Astrocyte of the cerebellum (primary cell): ENCODE results near the gene PLA2G4B.

Experiments used
- DNase-seq: peaks from one replicate; pipeline ENCODE4 v3.0.0-alpha.2; 2011; ENCODE audit warnings: low read depth
- H3K4me3 ChIP-seq: 2 replicates; pipeline ENCODE4 v1.5.1; 2011; ENCODE audit warnings: mild to moderate bottlenecking, low read depth, low read length, moderate library complexity
- CTCF ChIP-seq: IDR thresholded peaks from 2 replicates; pipeline ENCODE4 v1.5.1; 2012; ENCODE audit warnings: low read length, low read depth, moderate library complexity, mild to moderate bottlenecking; ENCODE audit errors: missing control alignments
- in situ Hi-C: cut with HindIII; loops from 2 replicates; pipeline ENCODE4 v1.10.0; 2017; ENCODE audit warnings: low sequenced_read_pairs

PLA2G4B gene

GRCh38 chr15:41824062-41824745, 14.4 kb upstream of the PLA2G4B start:
- H3K4me3 ChIP-seq: no peak overlapping the region
- DNase-seq: no peak
- no peak for TF ChIP-seq CTCF
- in situ Hi-C loops: no loop called here

GRCh38 chr15:41825145-41825544, 13.5 kb upstream of the PLA2G4B start:
- no peak for TF ChIP-seq CTCF
- in situ Hi-C loops: no loop called here
- no peak overlapping the region for H3K4me3 ChIP-seq
- no peak for DNase-seq

- in situ Hi-C loops: no loop called here
- no peak for DNase-seq
- TF ChIP-seq CTCF: no peak
- H3K4me3 ChIP-seq: no peak overlapping the region
These were observed 12.8 kb upstream of the PLA2G4B start for GRCh38 chr15:41825572-41826535.

- in situ Hi-C loops: no loop called here
- DNase-seq: no peak
- TF ChIP-seq CTCF: peak; percentile 7
These were observed 11.3 kb upstream of the PLA2G4B start for GRCh38 chr15:41827290-41827879.

GRCh38 chr15:41827880-41828806, 10.5 kb upstream of the PLA2G4B start, which contains the start of gene JMJD7:
Gene JMJD7, plus strand, starts transcription at chr15:41828092. Its CDS starts 33 bp downstream, at chr15:41828125.
- no peak for TF ChIP-seq CTCF
- peak within 1 kb of the TSS; percentile 87 for H3K4me3 ChIP-seq
- in situ Hi-C loops: no loop called here
- DNase-seq: peak; percentile 50

More at GRCh38 chr15:41827290-41827879, 11.3 kb upstream of the PLA2G4B start:
- peak overlapping the region; percentile 87 for H3K4me3 ChIP-seq
